SK-N-MC (cell line): ENCODE data around the gene CLEC16A.

ENCODE experiments used
- DNase-seq: peaks from one replicate; pipeline ENCODE4 v3.0.0-alpha.2; 2011; ENCODE audit warnings: low read depth, low spot score
- H3K27ac ChIP-seq: fragments of 200-600 bp; sonication (generic); 2 replicates; pipeline ENCODE4 v1.5.1; 2016; ENCODE audit warnings: mixed run types
- H3K36me3 ChIP-seq: fragments of 200-600 bp; sonication (generic); 2 replicates; pipeline ENCODE4 v1.6.1; 2017; ENCODE audit warnings: antibody characterized with exemption, low read length, mixed read lengths; ENCODE audit not compliant: insufficient read depth
- H3K4me3 ChIP-seq: fragments of 200-600 bp; sonication (generic); 2 replicates; pipeline ENCODE4 v1.5.1; 2016
- H3K9ac ChIP-seq: fragments of 200-600 bp; sonication (generic); 2 replicates; pipeline ENCODE4 v1.8.0; 2017; ENCODE audit warnings: mixed run types, mixed read lengths; ENCODE audit not compliant: insufficient read length
- H3K9me3 ChIP-seq: fragments of 200-600 bp; sonication (generic); 2 replicates; pipeline ENCODE4 v1.6.1; 2017; ENCODE audit warnings: low read depth, mild to moderate bottlenecking, antibody characterized with exemption, low read length, moderate library complexity, mixed read lengths
- EZH2 ChIP-seq: fragments of 200-600 bp; sonication (generic); IDR thresholded peaks from one replicate; pipeline ENCODE4 v1.6.1; 2017; ENCODE audit warnings: antibody characterized with exemption
- FOXP2 ChIP-seq: optimal IDR thresholded peaks from 2 replicates; pipeline ENCODE3; 2011; ENCODE audit warnings: mild to moderate bottlenecking, moderate library complexity; ENCODE audit not compliant: insufficient read depth; ENCODE audit errors: extremely low read length, control extremely low read depth
- POLR2AphosphoS5 ChIP-seq: IDR thresholded peaks from 2 replicates; pipeline ENCODE4 v1.6.1; 2012; ENCODE audit warnings: mild to moderate bottlenecking, low read depth, low read length, borderline replicate concordance

Gene CLEC16A

GRCh38 chr16:11131706-11132105 lies 187.3 kb downstream of the CLEC16A start:
- DNase-seq: no peak
- H3K4me3 ChIP-seq: no peak overlapping the region
- H3K27ac ChIP-seq: no peak overlapping the region
- TF ChIP-seq EZH2 (no peak), POLR2AphosphoS5 (no peak), FOXP2 (no peak)
- no peaks in the 10 kb centered on the region; the same call in 1 of the 2 replicates for H3K36me3 ChIP-seq
- H3K9ac ChIP-seq: no peak overlapping the region
- H3K9me3 ChIP-seq: no peaks in the 10 kb centered on the region

- no peak for DNase-seq
- no peaks in the 10 kb centered on the region; the same call in 1 of the 2 replicates for H3K36me3 ChIP-seq
- H3K9me3 ChIP-seq: no peaks in the 10 kb centered on the region
- H3K27ac ChIP-seq: no peak overlapping the region
- no peak for TF ChIP-seq FOXP2
- TF ChIP-seq POLR2AphosphoS5: no peak
- TF ChIP-seq EZH2: no peak
- H3K9ac ChIP-seq: no peak overlapping the region
- H3K4me3 ChIP-seq: no peak overlapping the region
These were observed 189.1 kb downstream of the CLEC16A start for GRCh38 chr16:11133344-11133943.

- H3K9me3 ChIP-seq: no peaks in the 10 kb centered on the region
- no peak for DNase-seq
- no peak overlapping the region for H3K4me3 ChIP-seq
- TF ChIP-seq POLR2AphosphoS5 (no peak), FOXP2 (no peak), EZH2 (no peak)
- H3K9ac ChIP-seq: no peak overlapping the region
- no peaks in the 10 kb centered on the region; the same call in 1 of the 2 replicates for H3K36me3 ChIP-seq
- no peak overlapping the region for H3K27ac ChIP-seq
These were observed 190.5 kb downstream of the CLEC16A start for GRCh38 chr16:11134722-11135463.

DNA sequence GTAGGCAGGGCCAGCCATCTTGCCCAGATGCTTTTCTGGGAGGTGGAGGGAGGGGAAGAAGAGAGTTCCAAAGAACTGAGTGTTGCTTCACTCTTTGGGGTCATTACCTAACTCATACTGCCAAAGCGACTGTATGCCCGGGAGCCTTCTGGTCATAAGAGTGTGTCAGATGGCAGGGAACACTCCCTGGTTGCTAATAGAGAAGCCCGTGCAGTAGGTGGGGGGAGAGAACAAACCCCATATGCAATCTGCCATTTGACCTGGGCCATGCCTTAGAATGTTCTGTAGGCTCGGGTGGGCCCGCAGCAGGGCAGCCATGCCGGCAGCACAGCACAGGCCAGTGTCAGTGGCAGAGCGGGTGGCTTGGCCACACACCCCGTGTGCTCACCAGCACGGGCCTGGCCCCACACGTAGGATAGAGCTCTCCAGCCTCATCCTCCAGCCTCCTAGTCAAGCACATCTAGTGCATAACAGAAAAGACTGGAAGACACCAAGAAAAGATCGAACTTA lies 191.2 kb downstream of the CLEC16A start:
- DNase-seq: no peak
- Histone ChIP-seq H3K4me3 (no peak overlapping the region), H3K9me3 (no peaks in the 10 kb centered on the region), H3K9ac (no peak overlapping the region), H3K36me3 (no peaks in the 10 kb centered on the region; the same call in 1 of the 2 replicates), H3K27ac (no peak overlapping the region)
- no peak for TF ChIP-seq FOXP2
- no peak for TF ChIP-seq POLR2AphosphoS5
- no peak for TF ChIP-seq EZH2

GRCh38 chr16:11136600-11136999 lies 192.2 kb downstream of the CLEC16A start:
- peak; percentile 68 for DNase-seq
- peak overlapping the region; percentile 78; the same call in 1 of the 2 replicates for H3K27ac ChIP-seq
- no peaks in the 10 kb centered on the region for H3K9me3 ChIP-seq
- peak overlapping the region; percentile 68 for H3K4me3 ChIP-seq
- no peak overlapping the region for H3K9ac ChIP-seq
- H3K36me3 ChIP-seq: no peaks in the 10 kb centered on the region; the same call in 1 of the 2 replicates
- TF ChIP-seq POLR2AphosphoS5 (no peak), FOXP2 (no peak), EZH2 (no peak)

- DNase-seq: no peak
- H3K27ac ChIP-seq: no peak overlapping the region; the same call in 1 of the 2 replicates
- no peaks in the 10 kb centered on the region for H3K9me3 ChIP-seq
- TF ChIP-seq POLR2AphosphoS5: no peak
- TF ChIP-seq FOXP2: no peak
- no peak for TF ChIP-seq EZH2
- no peak overlapping the region for H3K9ac ChIP-seq
- H3K36me3 ChIP-seq: no peaks in the 10 kb centered on the region; the same call in 1 of the 2 replicates
- no peak overlapping the region for H3K4me3 ChIP-seq
These were observed 193.8 kb downstream of the CLEC16A start for GRCh38 chr16:11138022-11138768.

GRCh38 chr16:11138769-11139325 lies 194.5 kb downstream of the CLEC16A start:
- Histone ChIP-seq H3K27ac (peak overlapping the region; percentile 57; the same call in 1 of the 2 replicates), H3K4me3 (peak overlapping the region; percentile 25; the same call in 1 of the 2 replicates), H3K9me3 (no peaks in the 10 kb centered on the region), H3K36me3 (no peaks in the 10 kb centered on the region; the same call in 1 of the 2 replicates), H3K9ac (no peak overlapping the region)
- TF ChIP-seq POLR2AphosphoS5: no peak
- no peak for TF ChIP-seq FOXP2
- TF ChIP-seq EZH2: no peak
- no peak for DNase-seq
